ENCODE data around the gene APBB2. TPM values are rescaled to one million over a fixed set of nuclear protein-coding genes. Genes with fewer than 3 reads are reported as not detected.

The APBB2 gene
- total and polyA plus RNA-seq, 10 of the 15 experiments (the other 5 are each of a cell fraction or from before 2014, with no cell fraction given) = 2.7 to 24.6 (median 19.0) TPM

DNA sequence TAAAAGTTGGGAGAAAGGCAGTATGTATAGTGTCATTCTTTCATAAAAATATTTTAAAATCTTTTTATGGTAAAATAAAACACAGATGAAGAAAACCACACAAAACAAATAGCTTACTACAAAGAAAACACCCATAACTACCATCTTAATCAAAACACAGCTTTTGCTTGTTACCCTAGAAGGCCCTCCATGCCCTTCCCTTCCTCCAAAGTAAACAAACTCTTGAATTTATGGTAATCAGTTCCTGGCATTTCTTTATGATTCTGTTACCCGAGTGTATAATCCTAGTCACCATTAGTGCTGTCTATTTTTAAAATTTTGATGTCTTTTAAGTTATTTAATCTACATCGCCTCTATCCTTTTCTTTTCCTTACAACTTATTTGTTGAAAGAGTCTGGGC lies 170.9 kb downstream of the APBB2 start (continued):
- TF ChIP-seq KAT2A (conservative IDR thresholded peaks at IDR 0.05; ENCODE audit: control insufficient read depth, low read depth, low read length) = no peak
- TF ChIP-seq PAX8 (IDR thresholded peaks at IDR 0.05) = no peak
- TF ChIP-seq, protein P1, sequence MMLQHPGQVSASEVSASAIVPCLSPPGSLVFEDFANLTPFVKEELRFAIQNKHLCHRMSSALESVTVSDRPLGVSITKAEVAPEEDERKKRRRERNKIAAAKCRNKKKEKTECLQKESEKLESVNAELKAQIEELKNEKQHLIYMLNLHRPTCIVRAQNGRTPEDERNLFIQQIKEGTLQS (IDR thresholded peaks at IDR 0.05; ENCODE audit: borderline replicate concordance, extremely low read depth, low read depth, low read length) = no peak
- no peak for TF ChIP-seq KLF5 (IDR thresholded peaks at IDR 0.05; ENCODE audit: partially characterized antibody)
- no peak for TF ChIP-seq TBL1XR1 (IDR thresholded peaks at IDR 0.05; ENCODE audit: low read depth, low read length)

DNA sequence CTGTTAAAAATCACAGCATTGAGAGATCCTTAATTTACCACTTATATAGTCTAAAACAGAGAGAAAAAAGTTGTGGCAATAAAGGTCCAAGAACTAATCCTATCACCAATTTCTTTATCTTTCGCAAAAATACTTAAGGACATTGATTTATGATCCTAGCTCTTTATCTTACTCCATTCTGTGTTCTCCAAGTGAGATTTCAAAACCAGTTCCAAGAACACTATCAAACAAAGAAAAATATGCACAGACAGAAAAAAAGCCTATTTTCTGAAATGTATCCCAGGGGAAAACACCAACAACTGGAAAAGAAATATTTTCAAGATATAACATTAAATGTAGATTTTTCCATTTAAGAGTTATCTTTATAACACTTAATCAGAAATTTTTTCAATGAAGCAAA lies 172.8 kb downstream of the APBB2 start:
- no TSS peak for BruUV-seq (replicated peaks)
- in situ Hi-C loops (cut with MboI) = no loop called here
- Histone ChIP-seq H3K79me2 (ENCODE audit: control insufficient read depth, insufficient read depth, low read length) (no peaks in the 10 kb centered on the region), H2AFZ (ENCODE audit: control insufficient read depth, low read depth, low read length) (no peak overlapping the region), H3K36me3 (ENCODE audit: control insufficient read depth in 2 of 2, insufficient read depth in 2 of 2, low read length in 1 of 2) (no peaks in the 10 kb centered on the region; a peak in 1 of 4 replicates), H4K20me1 (ENCODE audit: control insufficient read depth, insufficient read depth) (no peaks in the 10 kb centered on the region), H3K4me1 (ENCODE audit: control insufficient read depth, insufficient read depth, low read length) (no peaks in the 10 kb centered on the region), H3K9me3 (replicated peaks; ENCODE audit: control insufficient read depth, insufficient read depth, low read length) (no peaks in the 10 kb centered on the region; the same call in 2 of the 3 replicates), H3K4me3 (no peak overlapping the region), H3K9ac (ENCODE audit: control insufficient read depth, insufficient read depth, low read length) (no peak overlapping the region), H3K4me2 (ENCODE audit: control insufficient read depth, insufficient read depth) (no peak overlapping the region), H3K27me3 (replicated peaks in 1 of 2; ENCODE audit: control insufficient read depth in 2 of 2, insufficient read depth in 2 of 2, low read length in 1 of 2) (no peaks in the 10 kb centered on the region), H3K27ac (ENCODE audit: control insufficient read depth, insufficient read depth) (no peak overlapping the region)
- intact Hi-C loops (cut with micrococcal nuclease; ENCODE audit: unreplicated experiment) = no loop called here
- WGBS (ENCODE audit: insufficient coverage, insufficient replicate concordance, low lambda C conversion rate, missing lambda C conversion rate) = 97% methylated on average over 1 of the region's 1 CpG
- FAIRE-seq = no peak
- no peak for DNase-seq (ENCODE audit: low read depth, low spot score)
- TF ChIP-seq IKZF1 (conservative IDR thresholded peaks at IDR 0.05) (no peak), SIN3A (IDR thresholded peaks at IDR 0.05; ENCODE audit: low read depth, low read length) (no peak), TCF12 (IDR thresholded peaks at IDR 0.05; ENCODE audit: low read depth, low read length) (no peak), CBFB (IDR thresholded peaks at IDR 0.05; ENCODE audit: low read depth) (no peak)
- TF ChIP-seq, protein P2, sequence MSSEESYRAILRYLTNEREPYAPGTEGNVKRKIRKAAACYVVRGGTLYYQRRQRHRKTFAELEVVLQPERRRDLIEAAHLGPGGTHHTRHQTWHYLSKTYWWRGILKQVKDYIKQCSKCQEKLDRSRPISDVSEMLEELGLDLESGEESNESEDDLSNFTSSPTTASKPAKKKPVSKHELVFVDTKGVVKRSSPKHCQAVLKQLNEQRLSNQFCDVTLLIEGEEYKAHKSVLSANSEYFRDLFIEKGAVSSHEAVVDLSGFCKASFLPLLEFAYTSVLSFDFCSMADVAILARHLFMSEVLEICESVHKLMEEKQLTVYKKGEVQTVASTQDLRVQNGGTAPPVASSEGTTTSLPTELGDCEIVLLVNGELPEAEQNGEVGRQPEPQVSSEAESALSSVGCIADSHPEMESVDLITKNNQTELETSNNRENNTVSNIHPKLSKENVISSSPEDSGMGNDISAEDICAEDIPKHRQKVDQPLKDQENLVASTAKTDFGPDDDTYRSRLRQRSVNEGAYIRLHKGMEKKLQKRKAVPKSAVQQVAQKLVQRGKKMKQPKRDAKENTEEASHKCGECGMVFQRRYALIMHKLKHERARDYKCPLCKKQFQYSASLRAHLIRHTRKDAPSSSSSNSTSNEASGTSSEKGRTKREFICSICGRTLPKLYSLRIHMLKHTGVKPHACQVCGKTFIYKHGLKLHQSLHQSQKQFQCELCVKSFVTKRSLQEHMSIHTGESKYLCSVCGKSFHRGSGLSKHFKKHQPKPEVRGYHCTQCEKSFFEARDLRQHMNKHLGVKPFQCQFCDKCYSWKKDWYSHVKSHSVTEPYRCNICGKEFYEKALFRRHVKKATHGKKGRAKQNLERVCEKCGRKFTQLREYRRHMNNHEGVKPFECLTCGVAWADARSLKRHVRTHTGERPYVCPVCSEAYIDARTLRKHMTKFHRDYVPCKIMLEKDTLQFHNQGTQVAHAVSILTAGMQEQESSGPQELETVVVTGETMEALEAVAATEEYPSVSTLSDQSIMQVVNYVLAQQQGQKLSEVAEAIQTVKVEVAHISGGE (CRISPR knock-in tag; IDR thresholded peaks at IDR 0.05) = no peak
- no peak for ATAC-seq
- ChIA-PET SMC1A (ENCODE audit: uncharacterized antibody, unreplicated experiment) (interaction anchor here (0.8 to 1.2 kb wide), 3 partner anchors 10 to 41 kb away, joined by 3 to 4 read pairs (median 3); no protein-coding TSS in a partner anchor), POLR2A (interaction anchor here (0.6 kb wide), 1 partner anchor 24 kb away, joined by 3 read pairs; no protein-coding TSS in a partner anchor), CTCF (interaction anchor here (0.8 to 1.4 kb wide), 2 partner anchors 11 to 163 kb away, joined by 3 to 7 read pairs; no protein-coding TSS in a partner anchor), RAD21 (ENCODE audit: unreplicated experiment) (no interaction called here)
